ENCODE results near the gene TNS1. TPM values are rescaled to one million over a fixed set of nuclear protein-coding genes. Genes with fewer than 3 reads are reported as not detected.

The TNS1 gene
- total and polyA plus RNA-seq, 9 of the 15 experiments (the other 6 are each of a cell fraction or from before 2014, with no cell fraction given), result 0.13 to 2.7 (median 0.77) TPM

DNA sequence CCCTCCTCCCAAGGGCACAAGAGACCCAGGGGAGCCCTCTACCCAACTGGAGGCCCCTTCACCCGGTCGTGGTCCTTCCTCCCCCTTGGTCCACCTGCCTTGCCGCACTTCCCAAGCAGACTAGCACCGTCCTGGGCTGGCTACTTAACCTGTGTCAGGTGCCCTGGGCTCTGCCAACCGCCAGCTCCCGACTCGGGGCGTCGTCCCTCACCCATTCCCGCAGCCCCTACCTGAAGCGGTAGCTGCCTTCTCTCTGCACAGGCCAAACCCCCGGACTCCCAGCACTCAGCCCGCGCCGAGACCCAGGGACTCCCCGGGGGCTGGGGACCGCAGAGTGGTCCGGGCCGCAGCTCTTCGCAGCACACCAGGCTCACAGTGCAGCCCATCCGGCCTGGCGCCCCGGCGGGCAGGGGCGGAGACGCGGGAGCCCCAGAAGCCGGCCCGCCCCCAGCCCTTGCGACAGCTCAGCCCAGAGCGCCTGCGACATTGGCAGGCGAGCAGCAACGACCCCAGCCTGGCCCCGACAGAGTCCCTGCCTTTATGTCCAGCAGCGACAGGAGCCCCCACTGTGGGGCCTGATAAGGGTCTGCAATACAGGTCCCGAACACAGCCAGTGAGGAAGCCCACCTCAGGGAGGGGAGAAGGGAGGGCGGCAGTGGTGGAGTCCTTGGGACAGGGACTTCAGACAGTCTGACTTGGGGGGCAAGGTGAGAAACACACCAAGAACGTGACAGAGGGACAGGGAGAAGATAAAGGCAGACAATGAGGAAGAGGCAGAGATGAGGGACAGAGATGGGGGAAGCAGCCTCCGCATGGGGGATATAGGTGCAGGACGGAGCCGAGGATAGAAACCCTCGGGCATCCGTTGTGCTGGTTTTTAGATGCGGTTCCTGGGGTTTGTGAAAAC is 31.0 kb upstream of the TNS1 start:
- H3K36me3 ChIP-seq (ENCODE audit: control insufficient read depth, insufficient read depth, low read length), result no peaks in the 10 kb centered on the region
- 2% methylated on average over 30 of the region's 45 CpGs for whole genome bisulfite sequencing (ENCODE audit: insufficient coverage, low coverage, missing lambda C conversion rate)
- intact Hi-C loops (cut with micrococcal nuclease), result loop anchor here (5.0 kb wide), 1 partner anchor 37 kb away; no protein-coding TSS in a partner anchor
- FAIRE-seq (no peak), ATAC-seq (0 out of 3 replicates have a peak, but pooled peaks have one; percentile 18), DNase-seq (ENCODE audit: extremely low read depth in 1 of 4, low spot score in 3 of 4) (no peak)
- no peaks in the 10 kb centered on the region for H3K79me2 ChIP-seq (ENCODE audit: control insufficient read depth, insufficient read depth, low read length)
- no peak overlapping the region for H3K4me3 ChIP-seq
- H4K20me1 ChIP-seq (replicated peaks; ENCODE audit: control insufficient read depth, insufficient read depth, low read length), result no peaks in the 10 kb centered on the region
- BruUV-seq (replicated peaks), result no TSS peak
- no peaks in the 10 kb centered on the region for H3K9me1 ChIP-seq (ENCODE audit: control insufficient read depth, insufficient read depth, low read length)
- peaks cover 0 to 30% of the 10 kb centered on the region in 2 experiments; a peak in 1 of 5 replicates for H3K27me3 ChIP-seq (ENCODE audit: control insufficient read depth in 2 of 2, insufficient read depth in 2 of 2, low read length in 2 of 2)
- no peak overlapping the region for H3K27ac ChIP-seq (ENCODE audit: extremely low read depth, low read depth, low read length)
- POLR2A ChIA-PET, result no interaction called here
- TF ChIP-seq MCM5 (IDR thresholded peaks at IDR 0.05; ENCODE audit: low read depth) (no peak), ZKSCAN8 (CRISPR knock-in tag; IDR thresholded peaks at IDR 0.05) (no peak), ETV1 (tag; conservative IDR thresholded peaks at IDR 0.05; ENCODE audit: low read depth) (no peak), CTBP1 (IDR thresholded peaks at IDR 0.05; ENCODE audit: borderline replicate concordance) (no peak), ZNF764 (CRISPR knock-in tag; IDR thresholded peaks at IDR 0.05; ENCODE audit: low read depth) (no peak), MCM3 (IDR thresholded peaks at IDR 0.05) (no peak), YY1 (IDR thresholded peaks at IDR 0.05; ENCODE audit: borderline replicate concordance in 1 of 3, control insufficient read depth in 1 of 3, extremely low read depth in 1 of 3, insufficient read depth in 3 of 3, insufficient read length in 1 of 3, insufficient replicate concordance in 2 of 3, low read depth in 1 of 3, low read length in 2 of 3) (no peak), PHF20 (IDR thresholded peaks at IDR 0.05; ENCODE audit: partially characterized antibody) (no peak)
- TF ChIP-seq, protein P1, sequence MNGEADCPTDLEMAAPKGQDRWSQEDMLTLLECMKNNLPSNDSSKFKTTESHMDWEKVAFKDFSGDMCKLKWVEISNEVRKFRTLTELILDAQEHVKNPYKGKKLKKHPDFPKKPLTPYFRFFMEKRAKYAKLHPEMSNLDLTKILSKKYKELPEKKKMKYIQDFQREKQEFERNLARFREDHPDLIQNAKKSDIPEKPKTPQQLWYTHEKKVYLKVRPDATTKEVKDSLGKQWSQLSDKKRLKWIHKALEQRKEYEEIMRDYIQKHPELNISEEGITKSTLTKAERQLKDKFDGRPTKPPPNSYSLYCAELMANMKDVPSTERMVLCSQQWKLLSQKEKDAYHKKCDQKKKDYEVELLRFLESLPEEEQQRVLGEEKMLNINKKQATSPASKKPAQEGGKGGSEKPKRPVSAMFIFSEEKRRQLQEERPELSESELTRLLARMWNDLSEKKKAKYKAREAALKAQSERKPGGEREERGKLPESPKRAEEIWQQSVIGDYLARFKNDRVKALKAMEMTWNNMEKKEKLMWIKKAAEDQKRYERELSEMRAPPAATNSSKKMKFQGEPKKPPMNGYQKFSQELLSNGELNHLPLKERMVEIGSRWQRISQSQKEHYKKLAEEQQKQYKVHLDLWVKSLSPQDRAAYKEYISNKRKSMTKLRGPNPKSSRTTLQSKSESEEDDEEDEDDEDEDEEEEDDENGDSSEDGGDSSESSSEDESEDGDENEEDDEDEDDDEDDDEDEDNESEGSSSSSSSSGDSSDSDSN (IDR thresholded peaks at IDR 0.05; ENCODE audit: borderline replicate concordance in 1 of 2, low read depth in 2 of 2, low read length in 2 of 2), result peak in 1 of 2 experiments; percentile 72; a peak in 1 of 4 replicates
- no peak overlapping the region for H3K4me2 ChIP-seq (ENCODE audit: insufficient read depth, low read length)
- H2AFZ ChIP-seq (ENCODE audit: low read depth, low read length), result no peak overlapping the region
- CTCF ChIA-PET (ENCODE audit: low intra/inter-chr PET ratio), result interaction anchor here (0.6 to 1.2 kb wide), 2 partner anchors 22 to 245 kb away, joined by 3 to 4 read pairs; no protein-coding TSS in a partner anchor
- H3K9me3 ChIP-seq (replicated peaks; ENCODE audit: control insufficient read depth, insufficient read depth, low read depth, low read length), result no peaks in the 10 kb centered on the region
- in situ Hi-C loops (cut with MboI), result no loop called here
- H3K4me1 ChIP-seq (replicated peaks in 1 of 2; ENCODE audit: control insufficient read depth in 2 of 2, insufficient read depth in 2 of 2, low read length in 2 of 2), result peaks cover 0 to 4% of the 10 kb centered on the region in 2 experiments; a peak in 1 of 5 replicates
- no peak overlapping the region for H3K9ac ChIP-seq (ENCODE audit: insufficient read depth in 1 of 2, low read depth in 2 of 2, low read length in 2 of 2)

Measured in K562 (cell line).